OCI-LY1 (cell line): ENCODE data around the gene RHAG.
"Not testable (repeated sequence)": the region's sequence is repeated elsewhere in the genome, so short reads cannot be mapped to it uniquely, and the experiment has no call there.

Source experiments
- H2AFZ ChIP-seq: fragments of 200-600 bp; sonication (generic), shearing (Covaris generic); 2 replicates; pipeline ENCODE4 v1.6.0; 2014; ENCODE audit warnings: antibody characterized with exemption, mild to moderate bottlenecking, low read length
- H3F3A ChIP-seq: fragments of 200-600 bp; sonication (generic), shearing (Covaris generic); 2 replicates; pipeline ENCODE4 v1.6.0; 2014; ENCODE audit warnings: mild to moderate bottlenecking, antibody characterized with exemption, low read length, moderate library complexity; ENCODE audit not compliant: insufficient read depth
- H3K27ac ChIP-seq: fragments of 200-600 bp; sonication (generic); 2 replicates; pipeline ENCODE4 v1.5.1; 2014; ENCODE audit warnings: low read length, mixed run types, mild to moderate bottlenecking, low read depth; ENCODE audit not compliant: poor library complexity, severe bottlenecking
- H3K27me3 ChIP-seq: fragments of 200-600 bp; sonication (generic); 2 replicates; pipeline ENCODE4 v1.6.0; 2014; ENCODE audit warnings: antibody characterized with exemption, mild to moderate bottlenecking, low read length, moderate library complexity; ENCODE audit not compliant: insufficient read depth
- H3K36me3 ChIP-seq: fragments of 200-600 bp; sonication (generic); 2 replicates; pipeline ENCODE4 v1.6.1; 2014; ENCODE audit warnings: mild to moderate bottlenecking, antibody characterized with exemption, low read length, moderate library complexity, mixed read lengths; ENCODE audit not compliant: insufficient read depth
- H3K4me1 ChIP-seq: fragments of 200-600 bp; sonication (generic); 2 replicates; pipeline ENCODE4 v1.5.1; 2014; ENCODE audit warnings: mild to moderate bottlenecking, low read length, moderate library complexity; ENCODE audit not compliant: insufficient read depth, severe bottlenecking
- H3K4me2 ChIP-seq: fragments of 200-600 bp; sonication (generic), shearing (Covaris generic); 2 replicates; pipeline ENCODE4 v1.6.1; 2014; ENCODE audit warnings: low read length
- H3K4me3 ChIP-seq: fragments of 200-600 bp; sonication (generic); 2 replicates; pipeline ENCODE4 v1.5.1; 2014; ENCODE audit warnings: low read length, low read depth, mild to moderate bottlenecking, mixed read lengths; ENCODE audit not compliant: poor library complexity, severe bottlenecking
- H3K79me2 ChIP-seq: fragments of 200-600 bp; shearing (Covaris generic); 2 replicates; pipeline ENCODE4 v1.6.1; 2016; ENCODE audit warnings: mixed run types, low read length, mixed read lengths; ENCODE audit not compliant: insufficient read depth
- H3K9ac ChIP-seq: fragments of 200-600 bp; sonication (generic), shearing (Covaris generic); 2 replicates; pipeline ENCODE4 v1.6.1; 2014; ENCODE audit warnings: mild to moderate bottlenecking, low read length, mixed read lengths
- H3K9me2 ChIP-seq: fragments of 200-600 bp; sonication (generic), shearing (Covaris generic); 2 replicates; pipeline ENCODE4 v1.6.1; 2014; ENCODE audit warnings: low read depth, mild to moderate bottlenecking, low read length, mixed read lengths
- H3K9me3 ChIP-seq: fragments of 200-600 bp; shearing (Covaris generic); 2 replicates; pipeline ENCODE4 v1.6.1; 2014; ENCODE audit warnings: low read length, mixed read lengths
- H4K20me1 ChIP-seq: fragments of 200-600 bp; sonication (generic), shearing (Covaris generic); 2 replicates; pipeline ENCODE4 v1.6.0; 2016; ENCODE audit warnings: mild to moderate bottlenecking, low read length; ENCODE audit not compliant: insufficient read depth
- EZH2 ChIP-seq: fragments of 200-600 bp; sonication (generic), shearing (Covaris generic); IDR thresholded peaks from 2 replicates; pipeline ENCODE4 v1.8.0; 2017; ENCODE audit warnings: borderline replicate concordance, mixed run types, mild to moderate bottlenecking, antibody characterized with exemption, low read length, moderate library complexity, mixed read lengths
- TF ChIP-seq, protein P1 (sequence below): fragments of 200-600 bp; sonication (generic), shearing (Covaris generic); IDR thresholded peaks from 2 replicates; pipeline ENCODE4 v1.5.1; 2017; ENCODE audit warnings: mild to moderate bottlenecking, antibody characterized with exemption, low read length, moderate library complexity, mixed read lengths

Gene RHAG

DNA sequence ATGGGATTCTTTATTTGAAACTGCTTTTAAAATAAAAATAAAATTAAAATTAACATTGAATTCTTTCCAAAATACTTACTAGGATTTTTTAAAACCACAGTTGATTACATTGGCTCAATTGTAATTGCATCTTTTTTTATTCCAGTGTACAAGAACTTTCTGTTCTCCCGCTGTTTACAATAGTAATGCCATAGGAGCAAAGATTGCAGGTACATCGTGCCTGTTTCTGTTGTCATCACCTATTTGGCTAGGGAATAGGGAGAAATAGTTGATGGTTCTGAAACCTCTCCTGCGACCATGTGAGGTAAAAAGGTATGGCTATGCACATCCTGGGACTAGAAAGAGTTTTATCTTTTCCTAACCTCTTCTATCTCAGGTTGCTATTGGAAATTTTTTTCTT, 28.2 kb upstream of the RHAG start:
- Histone ChIP-seq H3F3A (no peaks in the 10 kb centered on the region), H3K79me2 (no peaks in the 10 kb centered on the region), H3K27me3 (no peaks in the 10 kb centered on the region), H3K36me3 (no peaks in the 10 kb centered on the region), H4K20me1 (no peaks in the 10 kb centered on the region), H3K9ac (no peak overlapping the region), H3K9me2 (no peaks in the 10 kb centered on the region), H3K4me1 (no peaks in the 10 kb centered on the region), H3K4me2 (no peak overlapping the region), H3K9me3 (no peaks in the 10 kb centered on the region), H3K27ac (no peak overlapping the region), H2AFZ (no peak overlapping the region), H3K4me3 (no peak overlapping the region)
- TF ChIP-seq, protein P1, sequence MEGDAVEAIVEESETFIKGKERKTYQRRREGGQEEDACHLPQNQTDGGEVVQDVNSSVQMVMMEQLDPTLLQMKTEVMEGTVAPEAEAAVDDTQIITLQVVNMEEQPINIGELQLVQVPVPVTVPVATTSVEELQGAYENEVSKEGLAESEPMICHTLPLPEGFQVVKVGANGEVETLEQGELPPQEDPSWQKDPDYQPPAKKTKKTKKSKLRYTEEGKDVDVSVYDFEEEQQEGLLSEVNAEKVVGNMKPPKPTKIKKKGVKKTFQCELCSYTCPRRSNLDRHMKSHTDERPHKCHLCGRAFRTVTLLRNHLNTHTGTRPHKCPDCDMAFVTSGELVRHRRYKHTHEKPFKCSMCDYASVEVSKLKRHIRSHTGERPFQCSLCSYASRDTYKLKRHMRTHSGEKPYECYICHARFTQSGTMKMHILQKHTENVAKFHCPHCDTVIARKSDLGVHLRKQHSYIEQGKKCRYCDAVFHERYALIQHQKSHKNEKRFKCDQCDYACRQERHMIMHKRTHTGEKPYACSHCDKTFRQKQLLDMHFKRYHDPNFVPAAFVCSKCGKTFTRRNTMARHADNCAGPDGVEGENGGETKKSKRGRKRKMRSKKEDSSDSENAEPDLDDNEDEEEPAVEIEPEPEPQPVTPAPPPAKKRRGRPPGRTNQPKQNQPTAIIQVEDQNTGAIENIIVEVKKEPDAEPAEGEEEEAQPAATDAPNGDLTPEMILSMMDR = no peak
- TF ChIP-seq EZH2 = no peak

DNA sequence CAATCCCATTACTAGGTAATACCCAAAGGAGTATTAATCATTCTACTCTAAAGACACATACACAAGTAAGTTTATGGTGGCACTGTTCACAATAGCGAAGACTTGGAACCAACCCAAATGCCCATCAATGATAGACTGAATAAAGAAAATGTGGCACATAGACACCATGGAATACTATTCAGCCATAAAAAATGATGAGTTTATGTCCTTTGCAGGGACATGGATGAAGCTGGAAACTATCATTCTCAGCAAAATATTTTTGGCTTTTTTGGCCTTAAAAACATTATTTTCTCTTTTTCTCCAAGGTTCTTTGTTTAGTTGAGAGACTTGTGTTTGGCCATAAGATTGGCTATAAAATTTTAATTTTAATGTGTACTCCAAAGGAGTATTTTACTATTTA, 27.4 kb upstream of the RHAG start:
- H2AFZ ChIP-seq, H3K27me3 ChIP-seq, H3K9me3 ChIP-seq, H3K4me1 ChIP-seq, H3K4me3 ChIP-seq, H3F3A ChIP-seq, H3K36me3 ChIP-seq, H3K4me2 ChIP-seq, H3K79me2 ChIP-seq, H3K9me2 ChIP-seq, H3K27ac ChIP-seq, H3K9ac ChIP-seq, H4K20me1 ChIP-seq: not testable (repeated sequence)

DNA sequence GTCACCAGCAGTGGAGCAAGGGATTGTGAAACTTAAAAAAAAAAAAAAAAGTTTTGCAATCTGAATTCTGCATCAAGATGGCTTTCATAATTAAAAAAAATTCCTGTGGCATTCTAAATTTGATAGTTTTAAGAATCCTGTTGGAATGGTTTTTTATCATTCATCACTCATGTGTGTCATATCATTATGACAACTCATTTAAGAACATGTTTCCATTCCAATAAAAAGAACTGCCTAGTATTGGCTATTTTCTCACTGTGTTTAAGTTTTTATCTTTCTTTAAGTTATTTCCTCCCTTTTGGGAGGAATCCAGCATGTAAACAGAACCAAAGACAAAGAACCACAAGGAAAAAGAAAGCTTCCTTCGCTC, 26.2 kb upstream of the RHAG start:
- no peaks in the 10 kb centered on the region for H3K79me2 ChIP-seq

More for the DNA sequence above, 26.2 kb upstream of the RHAG start:
- Histone ChIP-seq H2AFZ (no peak overlapping the region), H3K9me2 (no peaks in the 10 kb centered on the region), H3F3A (no peaks in the 10 kb centered on the region), H4K20me1 (no peaks in the 10 kb centered on the region), H3K36me3 (no peaks in the 10 kb centered on the region), H3K27me3 (no peaks in the 10 kb centered on the region), H3K4me2 (no peak overlapping the region), H3K27ac (no peak overlapping the region), H3K9ac (no peak overlapping the region), H3K4me3 (no peak overlapping the region), H3K9me3 (no peaks in the 10 kb centered on the region), H3K4me1 (no peaks in the 10 kb centered on the region)
- no peak for TF ChIP-seq EZH2
- TF ChIP-seq, protein P1 = no peak
